ENCODE measurements around the gene KCNA2. TPM values are rescaled to one million over a fixed set of nuclear protein-coding genes. Genes with fewer than 3 reads are reported as not detected.

KCNA2 gene
- total RNA-seq, 2 experiments from 2014 or later: 0.25 to 0.37 TPM

- ATAC-seq: no peak
- Mint-ChIP-seq H3K9me3 (ENCODE audit: low read depth) (no peaks in the 10 kb centered on the region), H3K4me3 (no peak overlapping the region), H3K27ac (no peak overlapping the region), H3K4me1 (no peaks in the 10 kb centered on the region), H3K27me3 (peaks cover 34% of the 10 kb centered on the region), H3K36me3 (ENCODE audit: low read depth) (no peaks in the 10 kb centered on the region)
- CTCF ChIA-PET: interaction anchor here (0.8 kb wide), 1 partner anchor 454 kb away, joined by 4 read pairs; no protein-coding TSS in a partner anchor
- POLR2A ChIA-PET: no interaction called here
- intact Hi-C loops (cut with DNase I, micrococcal nuclease): no loop called here
- DNase-seq: no peak
These were observed 54.8 kb downstream of the KCNA2 start for GRCh38 chr1:110551278-110551809.

DNA sequence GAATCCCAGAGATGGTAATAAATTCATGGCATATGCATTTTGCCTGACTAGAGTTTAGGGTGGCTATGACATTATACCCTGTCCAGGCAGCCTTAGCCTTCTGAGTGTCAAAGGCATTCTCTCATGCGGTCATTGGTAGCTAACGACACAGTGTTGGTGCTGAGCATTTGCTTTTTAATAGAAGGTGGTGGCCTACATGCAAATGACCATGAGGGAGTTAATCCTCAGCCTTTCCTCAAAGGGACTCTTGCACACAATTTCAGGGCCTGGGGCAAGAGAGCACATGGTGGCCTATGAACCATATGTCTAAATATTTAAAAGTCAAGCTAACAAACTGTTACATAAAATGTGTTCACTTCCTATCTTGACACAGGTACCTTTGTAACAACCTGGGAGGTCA lies 56.3 kb downstream of the KCNA2 start:
- H3K4me1 Mint-ChIP-seq: no peaks in the 10 kb centered on the region
- H3K27ac Mint-ChIP-seq: no peak overlapping the region
- no peak overlapping the region for H3K4me3 Mint-ChIP-seq
- no peaks in the 10 kb centered on the region for H3K9me3 Mint-ChIP-seq (ENCODE audit: low read depth)
- ChIA-PET CTCF (interaction anchor here (0.6 kb wide), 1 partner anchor 184 kb away, joined by 3 read pairs; no protein-coding TSS in a partner anchor), POLR2A (no interaction called here)
- intact Hi-C loops (cut with DNase I, micrococcal nuclease): no loop called here
- peaks cover 34% of the 10 kb centered on the region for H3K27me3 Mint-ChIP-seq
- DNase-seq (no peak), ATAC-seq (no peak)
- H3K36me3 Mint-ChIP-seq (ENCODE audit: low read depth): no peaks in the 10 kb centered on the region

GRCh38 chr1:110548381-110548780 lies 57.8 kb downstream of the KCNA2 start:
- intact Hi-C loops (cut with DNase I, micrococcal nuclease): no loop called here

GRCh38 chr1:110547017-110547416 lies 59.1 kb downstream of the KCNA2 start:
- peaks cover 17% of the 10 kb centered on the region for H3K27me3 Mint-ChIP-seq
- H3K36me3 Mint-ChIP-seq (ENCODE audit: low read depth): no peaks in the 10 kb centered on the region
- H3K9me3 Mint-ChIP-seq (ENCODE audit: low read depth): no peaks in the 10 kb centered on the region
- intact Hi-C loops (cut with DNase I, micrococcal nuclease): no loop called here
- CTCF ChIA-PET: no interaction called here
- no peaks in the 10 kb centered on the region for H3K4me1 Mint-ChIP-seq
- POLR2A ChIA-PET: no interaction called here
- no peak overlapping the region for H3K4me3 Mint-ChIP-seq
- H3K27ac Mint-ChIP-seq: no peak overlapping the region
- ATAC-seq (no peak), DNase-seq (no peak)

More at GRCh38 chr1:110548381-110548780, 57.8 kb downstream of the KCNA2 start:
- H3K36me3 Mint-ChIP-seq (ENCODE audit: low read depth): no peaks in the 10 kb centered on the region
- H3K27ac Mint-ChIP-seq: no peak overlapping the region
- ATAC-seq (no peak), DNase-seq (no peak)
- ChIA-PET CTCF (interaction anchor here (0.7 kb wide), 2 partner anchors 217 to 219 kb away, joined by 3 read pairs; no protein-coding TSS in a partner anchor), POLR2A (no interaction called here)
- H3K4me3 Mint-ChIP-seq: no peak overlapping the region
- H3K4me1 Mint-ChIP-seq: no peaks in the 10 kb centered on the region
- peaks cover 28% of the 10 kb centered on the region for H3K27me3 Mint-ChIP-seq
- H3K9me3 Mint-ChIP-seq (ENCODE audit: low read depth): no peaks in the 10 kb centered on the region

DNA sequence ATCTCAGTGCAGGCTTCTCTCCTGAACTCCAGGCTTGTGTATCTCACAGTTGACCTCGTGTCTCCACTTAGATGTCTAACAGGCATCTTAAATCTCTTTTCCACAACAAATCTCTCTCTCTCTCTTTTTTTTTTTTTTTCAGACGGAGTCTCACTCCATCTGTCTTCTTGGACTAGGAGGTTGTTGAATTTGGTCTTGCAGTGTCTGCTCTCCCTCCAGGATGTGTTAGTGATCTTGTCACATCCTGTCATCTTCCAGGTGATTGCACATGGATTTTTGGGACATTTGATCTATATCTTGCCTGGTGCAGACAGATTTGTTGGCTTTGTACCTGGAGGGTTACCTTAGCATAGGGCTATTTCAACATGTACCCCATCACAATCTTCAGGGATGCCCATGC lies 60.7 kb downstream of the KCNA2 start:
- no peaks in the 10 kb centered on the region for H3K4me1 Mint-ChIP-seq
- no peaks in the 10 kb centered on the region for H3K36me3 Mint-ChIP-seq (ENCODE audit: low read depth)
- intact Hi-C loops (cut with DNase I, micrococcal nuclease): no loop called here
- H3K4me3 Mint-ChIP-seq: no peak overlapping the region
- CTCF ChIA-PET: interaction anchor here (1.2 to 1.7 kb wide), 3 partner anchors 9 to 28 kb away, joined by 3 to 7 read pairs (median 4); no protein-coding TSS in a partner anchor
- DNase-seq (no peak), ATAC-seq (no peak)
- no peak overlapping the region for H3K27ac Mint-ChIP-seq
- H3K27me3 Mint-ChIP-seq: peaks cover 17% of the 10 kb centered on the region
- H3K9me3 Mint-ChIP-seq (ENCODE audit: low read depth): no peaks in the 10 kb centered on the region
- POLR2A ChIA-PET: no interaction called here

DNA sequence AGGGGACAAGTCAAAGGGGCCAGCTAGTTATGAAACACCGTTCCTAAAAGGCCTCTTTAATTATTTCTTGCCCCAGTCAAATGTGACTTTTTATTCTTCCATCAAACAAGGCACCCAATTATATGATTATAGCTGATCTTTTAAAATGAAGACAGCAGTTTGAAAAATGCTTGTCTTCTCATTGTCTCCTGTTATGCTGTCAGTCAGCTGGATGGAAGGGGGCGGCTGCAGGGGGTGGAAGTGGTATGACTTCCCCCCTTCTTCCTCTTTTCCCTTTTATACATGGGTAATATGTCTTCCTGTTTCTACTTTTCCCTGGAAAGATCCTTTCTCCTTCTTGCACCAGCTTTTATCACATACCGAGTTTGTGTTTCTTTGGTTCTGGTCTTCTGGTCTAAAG lies 61.4 kb downstream of the KCNA2 start:
- ChIA-PET CTCF (interaction anchor here (0.8 to 1.7 kb wide), 4 partner anchors 10 to 47 kb away, joined by 3 to 7 read pairs (median 4); no protein-coding TSS in a partner anchor), POLR2A (no interaction called here)
- DNase-seq (no peak), ATAC-seq (no peak)
- Mint-ChIP-seq H3K4me1 (no peaks in the 10 kb centered on the region), H3K27ac (no peak overlapping the region), H3K4me3 (no peak overlapping the region), H3K9me3 (ENCODE audit: low read depth) (no peaks in the 10 kb centered on the region), H3K27me3 (peaks cover 17% of the 10 kb centered on the region), H3K36me3 (ENCODE audit: low read depth) (no peaks in the 10 kb centered on the region)
- intact Hi-C loops (cut with DNase I, micrococcal nuclease): no loop called here

Other genes starting within 250 kb of the KCNA2 start
- gene SLC16A4, start 215.3 kb downstream of the KCNA2 start, total RNA-seq: under 1 TPM; 0.14 to 0.44 TPM
- 100 to 1,000 TPM; 141 to 155 TPM for gene LAMTOR5, start 198.7 kb downstream of the KCNA2 start, total RNA-seq
- not detected for gene PROK1, start 155.2 kb downstream of the KCNA2 start, total RNA-seq
- not detected for gene KCNA10, start 87.2 kb downstream of the KCNA2 start, total RNA-seq
- 10 to 100 TPM; 20.0 to 20.5 TPM for gene KCNA3, start 68.6 kb upstream of the KCNA2 start, total RNA-seq